HepG2 (cell line): ENCODE results near the gene CDK14. TPM values are rescaled to one million over a fixed set of nuclear protein-coding genes. Genes with fewer than 3 reads are reported as not detected.

Source experiments
- ATAC-seq: fragments of 200-7000 bp; cut with Tn5 transposase; 3 replicates; pipeline ENCODE4 v1.9.1; 2020; ENCODE audit warnings: mild to moderate bottlenecking, moderate library complexity
- BruUV-seq: library from RNA; stranded (reverse); fragments of 400-500 nt; replicated peaks from 2 replicates; lab custom pipeline; 2021; lab: Mats Ljungman, UMichigan
- CTCF ChIA-PET: fragments of 300-600 bp; formaldehyde crosslinking; extraction: SDS; loops from one replicate; lab custom pipeline; 2021; ENCODE audit warnings: low total read pairs, inconsistent platforms, low intra/inter-chr PET ratio; lab: Yijun Ruan, JAX
- POLR2A ChIA-PET: fragments of 350-600 bp; sonication (Branson Sonifier 250); formaldehyde crosslinking; loops from one replicate; lab custom pipeline; 2020; ENCODE audit warnings: antibody characterized with exemption, inconsistent platforms; lab: Yijun Ruan, JAX
- DNase-seq: peaks from one replicate; pipeline ENCODE4 v3.0.0-alpha.2; 2015; ENCODE audit warnings: low spot score
- FAIRE-seq: peaks from 3 replicates; lab custom pipeline; 2011; peaks lifted over from hg19 to GRCh38; lab: Jason Lieb, UNC
- H2AFZ ChIP-seq: one replicate; pipeline ENCODE4 v1.6.1; 2011; ENCODE audit warnings: low read length, inconsistent platforms
- H3K27ac ChIP-seq: fragments of 300-600 bp; 3 replicates; pipeline ENCODE4 v1.8.0; 2011; ENCODE audit warnings: mixed run types, mild to moderate bottlenecking, mixed read lengths, low read length, inconsistent platforms; ENCODE audit not compliant: insufficient read depth; ENCODE audit errors: extremely low read length
- H3K27me3 ChIP-seq, 2 experiments: fragments of 200-600 bp in 1 of 2; 2 replicates in 1 of 2; 3 replicates in 1 of 2; pipeline versions ENCODE4 v1.6.0 to v1.8.0; 2011; ENCODE audit warnings: low read length in 2 of 2, mild to moderate bottlenecking in 2 of 2, moderate library complexity in 2 of 2, inconsistent platforms in 1 of 2; ENCODE audit not compliant: insufficient read depth in 2 of 2, control insufficient read depth in 1 of 2
- H3K36me3 ChIP-seq, 2 experiments: fragments of 200-600 bp in 1 of 2; replicated peaks in 1 of 2; 2 replicates in 1 of 2; 3 replicates in 1 of 2; pipeline versions ENCODE4 v1.5.1 to v1.8.0; 2011; ENCODE audit warnings: low read length in 2 of 2, inconsistent platforms in 1 of 2; ENCODE audit not compliant: insufficient read depth in 2 of 2, control insufficient read depth in 1 of 2
- H3K4me1 ChIP-seq: 2 replicates; pipeline ENCODE4 v1.5.1; 2012; ENCODE audit warnings: low read length, inconsistent platforms; ENCODE audit not compliant: insufficient read depth
- H3K4me2 ChIP-seq: 2 replicates; pipeline ENCODE4 v1.6.0; 2011; ENCODE audit warnings: low read depth, low read length, inconsistent platforms
- H3K4me3 ChIP-seq, 3 experiments: fragments of 200-600 bp in 1 of 3; sonication (generic), shearing (Covaris generic) in 1 of 3; replicated peaks in 1 of 3; 2 replicates each; pipeline ENCODE4 v1.5.1; 2011 to 2016; ENCODE audit warnings: low read length in 3 of 3, inconsistent platforms in 2 of 3, low read depth in 2 of 3, mild to moderate bottlenecking in 2 of 3, control low read depth in 1 of 3, mixed read lengths in 1 of 3; ENCODE audit not compliant: insufficient read depth in 1 of 3
- H3K79me2 ChIP-seq: one replicate; pipeline ENCODE4 v1.6.1; 2011; ENCODE audit warnings: low read length, inconsistent platforms; ENCODE audit not compliant: insufficient read depth
- H3K9ac ChIP-seq: 2 replicates; pipeline ENCODE4 v1.6.0; 2011; ENCODE audit warnings: mild to moderate bottlenecking, low read depth, low read length, inconsistent platforms; ENCODE audit not compliant: insufficient read depth
- H3K9me3 ChIP-seq: 2 replicates; pipeline ENCODE4 v1.5.1; 2012; ENCODE audit warnings: mild to moderate bottlenecking, low read length
- H4K20me1 ChIP-seq: 2 replicates; pipeline ENCODE4 v1.6.0; 2011; ENCODE audit warnings: inconsistent platforms, mild to moderate bottlenecking, low read length, moderate library complexity; ENCODE audit not compliant: insufficient read depth
- ARID2 ChIP-seq: sonication (generic); formaldehyde crosslinking; IDR thresholded peaks from 2 replicates; pipeline ENCODE4 v1.8.1; 2022; ENCODE audit warnings: mild to moderate bottlenecking, missing genetic modification reagents, borderline replicate concordance
- ARNT ChIP-seq: fragments of 450-650 bp; IDR thresholded peaks from 2 replicates; pipeline ENCODE4 v1.6.1; 2017
- CEBPG ChIP-seq: IDR thresholded peaks from 2 replicates; pipeline ENCODE4 v1.6.1; 2016
- HNRNPH1 ChIP-seq: fragments of 200-400 bp; formaldehyde crosslinking; optimal IDR thresholded peaks from 2 replicates; pipeline ENCODE3; 2017; ENCODE audit warnings: mild to moderate bottlenecking, low read depth, low read length
- PPARG ChIP-seq: conservative IDR thresholded peaks from 2 replicates; pipeline ENCODE4 v1.6.1; 2016; ENCODE audit warnings: missing biosample characterization, missing genetic modification reagents
- RARG ChIP-seq: sonication (generic); formaldehyde crosslinking; IDR thresholded peaks from 2 replicates; pipeline ENCODE4 v1.4.0; 2020; ENCODE audit warnings: low read depth, mild to moderate bottlenecking, missing genetic modification reagents
- RNF2 ChIP-seq: fragments of 450-650 bp; conservative IDR thresholded peaks from 2 replicates; pipeline ENCODE4 v1.6.1; 2016; ENCODE audit warnings: low read depth
- TBX3 ChIP-seq: fragments of 450-650 bp; IDR thresholded peaks from 2 replicates; pipeline ENCODE4 v1.6.1; 2017; ENCODE audit warnings: antibody characterized with exemption, mild to moderate bottlenecking, inconsistent platforms, borderline replicate concordance
- ZMYM4 ChIP-seq: sonication (generic); formaldehyde crosslinking; IDR thresholded peaks from 2 replicates; pipeline ENCODE4 v1.8.1; 2023; ENCODE audit warnings: mild to moderate bottlenecking, missing genetic modification reagents
- ZNF274 ChIP-seq: sonication (generic); formaldehyde crosslinking; IDR thresholded peaks from 2 replicates; pipeline ENCODE4 v1.5.1; 2020; ENCODE audit warnings: mild to moderate bottlenecking, missing genetic modification reagents
- ZNF383 ChIP-seq: sonication (generic); formaldehyde crosslinking; IDR thresholded peaks from 2 replicates; pipeline ENCODE4 v1.4.0; 2020; ENCODE audit warnings: missing genetic modification reagents, mild to moderate bottlenecking, borderline replicate concordance
- ZNF468 ChIP-seq: sonication (generic); formaldehyde crosslinking; IDR thresholded peaks from 2 replicates; pipeline ENCODE4 v1.8.0; 2022; ENCODE audit warnings: mild to moderate bottlenecking, moderate library complexity, missing genetic modification reagents
- ZNF562 ChIP-seq: sonication (generic); formaldehyde crosslinking; IDR thresholded peaks from 2 replicates; pipeline ENCODE4 v1.8.0; 2022; ENCODE audit warnings: missing genetic modification reagents, borderline replicate concordance
- WGBS: methylation state at CpG from one replicate; pipeline ENCODE4 v1.1.6; 2017; ENCODE audit warnings: low lambda C conversion rate; 5-methylcytosine and 5-hydroxymethylcytosine counted together
- in situ Hi-C: cut with HindIII; loops from 2 replicates; pipeline ENCODE4 v1.10.0; 2017; ENCODE audit warnings: low pct_unique_long_range_greater_than_20kb; ENCODE audit not compliant: extremely low pct_ligation_motif_present
- intact Hi-C: fragments of 100-400 bp; cut with micrococcal nuclease; formaldehyde crosslinking; loops from one replicate; pipeline ENCODE4 v1.10.0; 2022; ENCODE audit not compliant: unreplicated experiment
- polyA plus RNA-seq, 8 experiments: library from polyadenylated mRNA; depleted of rRNA in 3 of 8; stranded (reverse) in 7 of 8; unstranded in 1 of 8; fragments of >200 nt; fragmentation: Illumina TruSeq in 4 of 8; extraction: Trizol in 4 of 8; gene quantifications; 2 replicates each; pipeline versions ENCODE4 v1.2.1 to v1.2.3, GENCODE V29; 2011 to 2016; ENCODE audit warnings: low read depth in 4 of 8, missing spikeins in 1 of 8, mixed read lengths in 1 of 8; ENCODE audit not compliant: insufficient read depth in 1 of 8
- total RNA-seq, 5 experiments: library from RNA; depleted of rRNA; stranded (reverse); fragments of >200 nt; fragmentation: Illumina TruSeq; extraction: Trizol; gene quantifications; 2 replicates each; pipeline ENCODE4 v1.2.3, GENCODE V29; 2016; ENCODE audit warnings: low read depth in 1 of 5
- TF ChIP-seq, protein P1 (sequence below): sonication (generic); formaldehyde crosslinking; IDR thresholded peaks from 2 replicates; pipeline ENCODE4 v1.9.0; 2021; ENCODE audit warnings: missing genetic modification reagents, mild to moderate bottlenecking, borderline replicate concordance

Gene CDK14
- total and polyA plus RNA-seq, 2 of the 13 experiments (the other 11 are each of a cell fraction or from before 2014, with no cell fraction given) = 0.26 to 0.71 TPM

DNA sequence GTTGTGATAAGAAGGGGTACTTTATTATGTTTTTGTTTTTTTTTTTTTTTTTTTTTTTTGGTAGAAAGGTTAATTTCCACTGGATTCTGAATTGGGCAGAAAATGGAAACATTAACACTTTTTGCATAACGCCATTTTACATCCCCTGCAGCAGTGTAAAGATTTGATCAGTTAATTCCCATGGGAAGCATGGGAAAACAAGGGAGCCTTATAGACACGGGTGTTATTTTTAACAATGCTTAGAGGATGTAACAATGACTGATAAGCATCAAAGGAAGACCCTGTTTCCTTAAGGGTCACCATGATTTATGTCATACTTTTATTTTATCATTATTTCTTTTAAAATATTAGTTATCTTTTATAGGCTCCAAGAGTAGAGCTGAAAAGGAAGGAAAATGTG is 140.2 kb downstream of the CDK14 start:
- no peak overlapping the region for H3K27ac ChIP-seq
- no peak for FAIRE-seq
- no peaks in the 10 kb centered on the region for H3K79me2 ChIP-seq
- H3K9ac ChIP-seq = no peak overlapping the region
- TF ChIP-seq ZNF562 (CRISPR knock-in tag) = no peak
- TF ChIP-seq ARNT = no peak
- no peak for TF ChIP-seq ARID2
- no peak for TF ChIP-seq RARG
- TF ChIP-seq CEBPG (CRISPR knock-in tag) = no peak
- TF ChIP-seq PPARG (CRISPR knock-in tag) = no peak
- TF ChIP-seq ZNF468 = no peak
- no peak for TF ChIP-seq HNRNPH1
- TF ChIP-seq ZNF383 (CRISPR knock-in tag) = no peak
- TF ChIP-seq, protein P1, sequence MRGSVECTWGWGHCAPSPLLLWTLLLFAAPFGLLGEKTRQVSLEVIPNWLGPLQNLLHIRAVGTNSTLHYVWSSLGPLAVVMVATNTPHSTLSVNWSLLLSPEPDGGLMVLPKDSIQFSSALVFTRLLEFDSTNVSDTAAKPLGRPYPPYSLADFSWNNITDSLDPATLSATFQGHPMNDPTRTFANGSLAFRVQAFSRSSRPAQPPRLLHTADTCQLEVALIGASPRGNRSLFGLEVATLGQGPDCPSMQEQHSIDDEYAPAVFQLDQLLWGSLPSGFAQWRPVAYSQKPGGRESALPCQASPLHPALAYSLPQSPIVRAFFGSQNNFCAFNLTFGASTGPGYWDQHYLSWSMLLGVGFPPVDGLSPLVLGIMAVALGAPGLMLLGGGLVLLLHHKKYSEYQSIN (CRISPR knock-in tag) = no peak
- no peak for TF ChIP-seq ZMYM4 (CRISPR knock-in tag)
- TF ChIP-seq RNF2 = no peak
- no peak for TF ChIP-seq ZNF274 (CRISPR knock-in tag)
- TF ChIP-seq TBX3 = no peak
- TF ChIP-seq, all 625 proteins: peak for 0
- no peaks in the 10 kb centered on the region for H3K36me3 ChIP-seq
- no peak overlapping the region for H3K4me2 ChIP-seq
- ChIA-PET POLR2A (no interaction called here), CTCF (no interaction called here)
- no peaks in the 10 kb centered on the region for H3K4me1 ChIP-seq
- DNase-seq = no peak
- H3K9me3 ChIP-seq = no peaks in the 10 kb centered on the region; the same call in 1 of the 2 replicates
- ATAC-seq = no peak
- in situ Hi-C loops = no loop called here
- BruUV-seq = no TSS peak
- intact Hi-C loops = no loop called here
- WGBS = 16% methylated on average over 2 of the region's 2 CpGs
- no peak overlapping the region for H2AFZ ChIP-seq
- no peaks in the 10 kb centered on the region for H4K20me1 ChIP-seq
- H3K27me3 ChIP-seq = no peaks in the 10 kb centered on the region
- no peak overlapping the region for H3K4me3 ChIP-seq
